ENCODE data around the gene GRHL1. TPM values are rescaled to one million over a fixed set of nuclear protein-coding genes. Genes with fewer than 3 reads are reported as not detected.

The GRHL1 gene
- total and polyA plus RNA-seq, 2 experiments from 2014 or later: 0.92 to 1.5 TPM

- Histone ChIP-seq H3K4me3 (no peak overlapping the region), H3K36me3 (no peaks in the 10 kb centered on the region), H3K27me3 (no peaks in the 10 kb centered on the region), H3K27ac (peak overlapping the region; percentile 80), H3K9me3 (ENCODE audit: low read depth) (no peaks in the 10 kb centered on the region), H3K4me1 (ENCODE audit: low read depth) (peaks cover 36% of the 10 kb centered on the region)
- no peak for TF ChIP-seq CTCF (IDR thresholded peaks at IDR 0.05; ENCODE audit: low read depth, low read length)
- DNase-seq (ENCODE audit: low read depth in 1 of 2, low spot score in 1 of 2): no peak
Measured at GRCh38 chr2:9974343-9974742, 22.9 kb downstream of the GRHL1 start.

GRCh38 chr2:9975328-9975727 is 23.8 kb downstream of the GRHL1 start:
- Histone ChIP-seq H3K27ac (peak overlapping the region; percentile 80), H3K36me3 (no peaks in the 10 kb centered on the region), H3K9me3 (ENCODE audit: low read depth) (no peaks in the 10 kb centered on the region), H3K27me3 (no peaks in the 10 kb centered on the region), H3K4me3 (no peak overlapping the region), H3K4me1 (ENCODE audit: low read depth) (peaks cover 32% of the 10 kb centered on the region)
- TF ChIP-seq CTCF (IDR thresholded peaks at IDR 0.05; ENCODE audit: low read depth, low read length): no peak
- DNase-seq (ENCODE audit: low read depth in 1 of 2, low spot score in 1 of 2): peak in 1 of 2 donors; percentile 20

- Histone ChIP-seq H3K4me1 (ENCODE audit: low read depth) (peaks cover 26% of the 10 kb centered on the region), H3K36me3 (no peaks in the 10 kb centered on the region), H3K4me3 (no peak overlapping the region), H3K27me3 (no peaks in the 10 kb centered on the region), H3K9me3 (ENCODE audit: low read depth) (no peaks in the 10 kb centered on the region), H3K27ac (no peak overlapping the region)
- no peak for TF ChIP-seq CTCF (IDR thresholded peaks at IDR 0.05; ENCODE audit: low read depth, low read length)
- DNase-seq (ENCODE audit: low read depth in 1 of 2, low spot score in 1 of 2): peak in 1 of 2 donors; percentile 97
Measured at GRCh38 chr2:9975805-9976447, 24.4 kb downstream of the GRHL1 start.

DNA sequence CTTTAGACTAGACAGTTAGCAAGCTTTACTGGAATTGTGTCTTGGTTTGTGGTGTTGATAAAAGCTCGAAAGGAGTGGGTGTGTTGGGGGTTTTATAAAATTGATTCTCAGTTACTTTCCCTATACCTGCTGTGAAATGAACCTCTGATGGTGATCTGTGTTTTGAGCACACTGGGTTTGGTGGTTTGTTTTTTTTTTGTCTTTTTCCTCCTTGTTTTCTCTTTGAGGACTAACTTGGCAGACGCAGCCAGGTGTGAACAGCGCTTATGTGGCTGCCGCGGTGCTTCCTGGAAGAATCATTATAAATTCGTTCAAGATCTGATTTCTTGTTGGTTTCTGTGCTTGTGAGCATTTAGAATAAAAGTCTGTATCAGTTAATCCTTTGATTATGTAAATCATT is 28.5 kb downstream of the GRHL1 start:
- Histone ChIP-seq H3K36me3 (no peaks in the 10 kb centered on the region), H3K27ac (no peak overlapping the region), H3K27me3 (no peaks in the 10 kb centered on the region), H3K4me3 (no peak overlapping the region), H3K4me1 (ENCODE audit: low read depth) (peaks cover 7% of the 10 kb centered on the region), H3K9me3 (ENCODE audit: low read depth) (no peaks in the 10 kb centered on the region)
- DNase-seq (ENCODE audit: low read depth in 1 of 2, low spot score in 1 of 2): no peak
- TF ChIP-seq CTCF (IDR thresholded peaks at IDR 0.05; ENCODE audit: low read depth, low read length): no peak

GRCh38 chr2:9980520-9980919 is 29.0 kb downstream of the GRHL1 start:
- no peak overlapping the region for H3K4me3 ChIP-seq
- DNase-seq (ENCODE audit: low read depth in 1 of 2, low spot score in 1 of 2): no peak
- no peaks in the 10 kb centered on the region for H3K36me3 ChIP-seq
- H3K4me1 ChIP-seq (ENCODE audit: low read depth): peaks cover 2% of the 10 kb centered on the region
- H3K27ac ChIP-seq: no peak overlapping the region
- H3K9me3 ChIP-seq (ENCODE audit: low read depth): no peaks in the 10 kb centered on the region
- H3K27me3 ChIP-seq: no peaks in the 10 kb centered on the region
- TF ChIP-seq CTCF (IDR thresholded peaks at IDR 0.05; ENCODE audit: low read depth, low read length): no peak

All from cardiac muscle cell (in vitro differentiated cells and primary cell).